Skeletal muscle tissue (tissue), 4 donors: Measurements from ENCODE around the gene CMKLR1. TPM values are rescaled to one million over a fixed set of nuclear protein-coding genes. Genes with fewer than 3 reads are reported as not detected.
A peak's percentile ranks its signal among the peaks of the same experiment; 100 is the strongest.

Experiments
- H3K27ac ChIP-seq: one replicate; pipeline ENCODE4 v1.7.0; 2013; ENCODE audit warnings: mild to moderate bottlenecking, low read depth, low read length, inconsistent platforms
- H3K27me3 ChIP-seq, 3 donors: one replicate each; pipeline ENCODE4 v1.7.0; 2013; ENCODE audit warnings: low read length in 3 of 3; ENCODE audit not compliant: control insufficient read depth in 3 of 3, insufficient read depth in 3 of 3
- H3K36me3 ChIP-seq, 3 donors: one replicate each; pipeline ENCODE4 v1.7.0; 2013; ENCODE audit warnings: low read length in 3 of 3; ENCODE audit not compliant: control insufficient read depth in 3 of 3, insufficient read depth in 3 of 3
- H3K4me1 ChIP-seq, 3 donors: one replicate each; pipeline ENCODE4 v1.7.0; 2013; ENCODE audit warnings: low read length in 3 of 3, mild to moderate bottlenecking in 3 of 3; ENCODE audit not compliant: control insufficient read depth in 3 of 3, insufficient read depth in 3 of 3
- H3K4me3 ChIP-seq, 3 donors: one replicate each; pipeline ENCODE4 v1.7.0; 2013; ENCODE audit warnings: low read length in 3 of 3
- H3K9ac ChIP-seq, 3 donors: one replicate each; pipeline ENCODE4 v1.7.0; 2013; ENCODE audit warnings: low read length in 3 of 3, mild to moderate bottlenecking in 3 of 3, moderate library complexity in 2 of 3, low read depth in 1 of 3
- H3K9me3 ChIP-seq, 3 donors: one replicate each; pipeline ENCODE4 v1.7.0; 2013; ENCODE audit warnings: low read length in 3 of 3; ENCODE audit not compliant: control insufficient read depth in 3 of 3
- total RNA-seq: library from RNA; depleted of rRNA; stranded (reverse); fragments of >200 nt; gene quantifications from one replicate; pipeline ENCODE4 v1.2.3, GENCODE V29; 2014
- donor health status: Osteomylitis.

Gene CMKLR1
- total RNA-seq, 1 donor from 2014 or later, result 5.7 TPM

GRCh38 chr12:108337235-108338223, 1.6 kb downstream of the CMKLR1 start:
- Histone ChIP-seq H3K36me3 (no peaks in the 10 kb centered on the region), H3K4me1 (peaks cover 0 to 16% (median 16%) of the 10 kb centered on the region in 3 donors), H3K27ac (peak overlapping the region; percentile 10), H3K27me3 (peaks cover 6 to 18% (median 14%) of the 10 kb centered on the region in 3 donors), H3K9ac (peak overlapping the region in 2 of 3 donors; percentile 4 to 16), H3K4me3 (peak overlapping the region; percentile 32 to 67 (median 60)), H3K9me3 (no peaks in the 10 kb centered on the region)

GRCh38 chr12:108335349-108336119, 3.6 kb downstream of the CMKLR1 start:
- no peaks in the 10 kb centered on the region for H3K9me3 ChIP-seq
- H3K4me1 ChIP-seq, result peaks cover 0 to 17% (median 16%) of the 10 kb centered on the region in 3 donors
- no peak overlapping the region for H3K27ac ChIP-seq
- H3K9ac ChIP-seq, result no peak overlapping the region
- H3K36me3 ChIP-seq, result no peaks in the 10 kb centered on the region
- no peak overlapping the region for H3K4me3 ChIP-seq
- H3K27me3 ChIP-seq, result peaks cover 6 to 14% (median 14%) of the 10 kb centered on the region in 3 donors

- Histone ChIP-seq H3K4me1 (peaks cover 0 to 14% (median 12%) of the 10 kb centered on the region in 3 donors), H3K27me3 (peaks cover 0 to 9% (median 2%) of the 10 kb centered on the region in 3 donors), H3K36me3 (peaks cover 0 to 3% (median 0%) of the 10 kb centered on the region in 3 donors), H3K27ac (peak overlapping the region; percentile 42), H3K9me3 (peaks cover 0 to 3% (median 2%) of the 10 kb centered on the region in 3 donors), H3K4me3 (no peak overlapping the region), H3K9ac (no peak overlapping the region)
Measured at GRCh38 chr12:108333898-108334699, 5.0 kb downstream of the CMKLR1 start.

- Histone ChIP-seq H3K4me3 (no peak overlapping the region), H3K36me3 (peaks cover 0 to 3% (median 0%) of the 10 kb centered on the region in 3 donors), H3K9me3 (peaks cover 0 to 3% (median 2%) of the 10 kb centered on the region in 3 donors), H3K9ac (no peak overlapping the region), H3K4me1 (peaks cover 6 to 24% (median 21%) of the 10 kb centered on the region in 3 donors), H3K27me3 (peaks cover 0 to 8% (median 0%) of the 10 kb centered on the region in 3 donors), H3K27ac (peak overlapping the region; percentile 42)
Measured at GRCh38 chr12:108332791-108333382, 6.2 kb downstream of the CMKLR1 start.

GRCh38 chr12:108328420-108328819, 10.7 kb downstream of the CMKLR1 start:
- Histone ChIP-seq H3K27me3 (no peaks in the 10 kb centered on the region), H3K36me3 (peaks cover 0 to 6% (median 0%) of the 10 kb centered on the region in 3 donors), H3K9ac (no peak overlapping the region), H3K27ac (peak overlapping the region; percentile 19), H3K4me3 (no peak overlapping the region), H3K4me1 (peaks cover 16 to 35% (median 17%) of the 10 kb centered on the region in 3 donors), H3K9me3 (peaks cover 0 to 3% (median 2%) of the 10 kb centered on the region in 3 donors)

- H3K4me3 ChIP-seq, result no peak overlapping the region
- H3K4me1 ChIP-seq, result peaks cover 15 to 32% (median 17%) of the 10 kb centered on the region in 3 donors
- H3K27me3 ChIP-seq, result no peaks in the 10 kb centered on the region
- H3K27ac ChIP-seq, result peak overlapping the region; percentile 36
- H3K9ac ChIP-seq, result peak overlapping the region in 1 of 3 donors; percentile 8
- H3K9me3 ChIP-seq, result peaks cover 0 to 3% (median 2%) of the 10 kb centered on the region in 3 donors
- peaks cover 0 to 6% (median 0%) of the 10 kb centered on the region in 3 donors for H3K36me3 ChIP-seq
Measured at GRCh38 chr12:108327621-108328344, 11.3 kb downstream of the CMKLR1 start.

- no peak overlapping the region for H3K9ac ChIP-seq
- H3K36me3 ChIP-seq, result peaks cover 0 to 6% (median 0%) of the 10 kb centered on the region in 3 donors
- H3K27me3 ChIP-seq, result no peaks in the 10 kb centered on the region
- H3K4me1 ChIP-seq, result peaks cover 15 to 29% (median 17%) of the 10 kb centered on the region in 3 donors
- H3K9me3 ChIP-seq, result peaks cover 0 to 3% (median 2%) of the 10 kb centered on the region in 3 donors
- no peak overlapping the region for H3K4me3 ChIP-seq
- H3K27ac ChIP-seq, result no peak overlapping the region
Measured at GRCh38 chr12:108326254-108326750, 12.8 kb downstream of the CMKLR1 start.

- Histone ChIP-seq H3K4me3 (no peak overlapping the region), H3K9ac (no peak overlapping the region), H3K4me1 (peaks cover 15 to 29% (median 17%) of the 10 kb centered on the region in 3 donors), H3K27me3 (peaks cover 0 to 2% (median 0%) of the 10 kb centered on the region in 3 donors), H3K36me3 (peaks cover 0 to 6% (median 0%) of the 10 kb centered on the region in 3 donors), H3K9me3 (peaks cover 0 to 3% (median 2%) of the 10 kb centered on the region in 3 donors), H3K27ac (no peak overlapping the region)
Measured at GRCh38 chr12:108325549-108325948, 13.6 kb downstream of the CMKLR1 start.
